Hippocampal formation (tissue), 2 donors: ENCODE data around the gene FFAR3.

Experiments used
- DNase-seq, 2 donors: peaks; one replicate each; lab custom pipeline; 2025; lab: John Stamatoyannopoulos, UW

FFAR3 gene, protein sequence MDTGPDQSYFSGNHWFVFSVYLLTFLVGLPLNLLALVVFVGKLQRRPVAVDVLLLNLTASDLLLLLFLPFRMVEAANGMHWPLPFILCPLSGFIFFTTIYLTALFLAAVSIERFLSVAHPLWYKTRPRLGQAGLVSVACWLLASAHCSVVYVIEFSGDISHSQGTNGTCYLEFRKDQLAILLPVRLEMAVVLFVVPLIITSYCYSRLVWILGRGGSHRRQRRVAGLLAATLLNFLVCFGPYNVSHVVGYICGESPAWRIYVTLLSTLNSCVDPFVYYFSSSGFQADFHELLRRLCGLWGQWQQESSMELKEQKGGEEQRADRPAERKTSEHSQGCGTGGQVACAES

DNA sequence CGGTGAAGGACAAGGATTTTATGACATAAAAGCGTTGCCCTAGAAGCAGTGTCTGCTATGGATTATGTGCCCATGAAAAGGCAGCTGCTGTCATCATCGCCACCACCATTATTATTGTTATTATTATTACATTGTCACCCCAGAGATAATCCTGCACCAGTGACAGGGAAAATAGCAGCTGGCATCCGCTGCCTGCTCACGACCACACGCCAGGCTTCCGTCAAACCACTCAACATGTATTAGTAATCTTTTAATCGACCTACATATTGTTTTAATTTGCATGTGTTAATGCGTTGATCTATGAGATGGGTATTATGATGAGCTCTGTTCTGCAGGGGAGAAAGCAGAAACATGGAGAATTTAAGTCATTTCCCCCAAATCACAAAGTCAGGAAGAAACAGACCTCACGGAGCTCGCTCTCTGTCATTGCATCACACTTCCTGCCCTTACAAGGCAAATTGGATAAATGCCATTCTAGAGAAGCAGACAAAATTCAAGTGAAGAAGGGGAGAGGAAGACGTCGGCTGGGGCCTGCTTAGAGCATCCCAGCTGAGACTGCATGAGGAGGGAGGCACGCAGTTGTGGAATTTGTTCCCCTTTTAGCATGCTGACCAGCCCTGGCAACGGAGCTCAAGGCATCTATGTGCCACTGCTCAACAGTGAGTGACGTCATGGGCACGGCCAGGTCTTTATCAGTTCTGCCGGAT lies at the start of gene FFAR3:
TSS of gene FFAR3 (plus strand) at position 594 of the 707 bp plus-strand sequence. CDS start 431 bp downstream, outside the sequence.
- peak in 1 of 2 donors; percentile 24 for DNase-seq

GRCh38 chr19:35308910-35309309 lies 49.4 kb upstream of the FFAR3 start:
- DNase-seq, result no peak

GRCh38 chr19:35309481-35310279 lies 48.6 kb upstream of the FFAR3 start:
- no peak for DNase-seq

GRCh38 chr19:35310331-35310730 lies 47.9 kb upstream of the FFAR3 start:
- DNase-seq, result no peak

GRCh38 chr19:35310811-35311465 lies 47.3 kb upstream of the FFAR3 start:
- no peak for DNase-seq

DNA sequence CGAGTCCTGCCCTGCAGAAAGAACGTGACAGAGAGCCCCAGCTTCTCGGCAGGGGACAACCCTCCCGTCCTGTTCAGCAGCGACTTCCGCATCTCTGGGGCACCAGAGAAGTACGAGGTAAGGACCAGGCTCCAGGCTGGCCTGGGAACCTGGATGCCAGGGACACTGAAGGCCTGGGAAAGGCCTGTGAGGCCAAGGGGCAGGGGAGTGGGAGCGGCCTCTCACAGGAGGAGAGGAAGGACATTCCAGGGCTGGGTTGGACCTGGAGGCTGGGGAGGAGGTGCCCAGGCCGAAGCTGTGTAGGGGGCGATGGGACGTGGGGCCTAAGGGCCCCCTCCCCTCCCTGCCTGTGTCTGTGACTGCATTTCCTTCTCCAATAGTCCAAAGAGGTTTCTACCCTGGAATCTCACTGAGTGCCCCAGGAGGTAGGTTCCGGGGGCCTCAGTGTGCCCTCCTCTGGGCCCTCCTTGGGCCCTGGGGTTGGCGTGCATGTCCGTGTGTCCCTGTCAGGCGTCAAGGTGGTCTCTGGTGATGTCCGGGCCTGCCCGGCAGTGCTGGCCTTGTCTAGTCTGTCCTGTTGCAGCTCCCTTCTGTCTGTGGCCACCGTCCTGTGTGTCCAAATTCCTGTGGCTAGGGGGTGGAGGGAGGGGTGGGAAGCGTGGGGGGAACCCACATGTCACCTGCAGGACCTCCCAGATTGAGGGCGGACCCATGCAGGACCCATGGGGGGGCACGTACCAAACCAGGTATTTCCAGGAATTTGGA lies 46.2 kb upstream of the FFAR3 start:
- no peak for DNase-seq

DNA sequence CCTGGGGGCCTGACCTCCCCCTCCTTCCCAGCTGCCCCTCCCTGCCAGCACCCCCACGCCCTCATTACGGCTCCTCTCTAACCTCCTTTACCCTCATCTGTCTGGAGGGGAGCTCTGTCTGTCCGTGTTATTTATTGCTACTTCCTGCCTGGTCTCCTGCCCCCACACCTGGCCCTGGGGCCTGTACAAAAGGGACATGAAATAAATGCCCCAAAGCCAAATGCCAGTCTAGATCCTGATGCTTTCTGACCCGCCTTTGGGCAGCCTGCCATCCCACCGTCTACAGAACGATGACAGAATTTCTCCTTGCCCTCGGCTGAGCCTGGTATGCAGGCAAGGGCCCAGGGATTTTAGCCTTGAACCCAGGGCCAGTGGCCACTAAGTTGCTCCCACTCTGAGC lies 44.7 kb upstream of the FFAR3 start:
- DNase-seq, result no peak

DNA sequence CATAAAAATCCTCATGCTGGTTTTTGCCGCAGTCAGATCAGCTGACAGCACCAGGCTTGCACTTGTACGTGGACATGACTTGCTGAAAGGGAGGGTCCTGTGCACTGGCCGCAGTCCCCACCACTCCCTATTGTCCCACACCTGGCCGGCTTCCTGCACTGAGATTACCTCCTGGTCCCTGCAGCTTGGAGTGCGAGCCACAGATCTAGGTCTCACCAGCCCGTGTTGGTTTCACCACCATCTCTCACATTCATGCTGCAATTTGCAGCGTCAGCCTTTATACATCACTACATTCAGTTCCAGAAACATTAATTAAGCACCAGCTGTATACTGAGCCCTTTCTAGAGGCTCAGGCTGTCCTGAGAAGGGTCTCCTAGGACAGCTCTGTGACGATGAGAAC lies 44.2 kb upstream of the FFAR3 start:
- no peak for DNase-seq

DNA sequence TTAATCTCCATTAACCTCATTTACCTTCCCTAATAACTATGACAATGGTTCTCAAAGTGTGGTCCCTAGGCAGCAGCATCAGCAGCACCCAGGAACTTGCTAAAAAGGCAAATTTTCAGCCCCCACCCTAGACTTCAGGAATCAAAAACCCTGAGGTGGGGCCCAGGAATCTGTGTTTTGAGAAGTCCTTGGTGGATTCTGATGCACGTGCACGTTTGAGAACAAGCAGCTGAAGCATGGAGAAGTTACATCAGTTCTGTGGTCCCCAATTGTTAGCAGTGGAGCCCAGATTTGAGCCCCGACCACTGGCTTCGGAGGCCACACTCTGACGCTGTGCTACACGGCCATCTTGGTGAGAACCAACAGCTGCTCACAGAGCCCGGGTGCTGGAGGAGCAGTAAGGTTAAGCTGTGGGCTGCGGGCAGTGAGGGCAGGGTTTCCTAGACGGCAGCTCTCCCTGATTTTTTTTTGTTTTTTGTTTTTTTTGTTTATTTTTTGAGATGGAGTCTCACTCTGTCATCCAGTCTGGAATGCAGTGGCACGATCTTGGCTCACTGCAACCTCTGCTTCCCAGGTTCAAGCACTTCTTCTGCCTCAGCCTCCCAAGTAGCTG lies 43.3 kb upstream of the FFAR3 start:
- DNase-seq, result no peak

DNA sequence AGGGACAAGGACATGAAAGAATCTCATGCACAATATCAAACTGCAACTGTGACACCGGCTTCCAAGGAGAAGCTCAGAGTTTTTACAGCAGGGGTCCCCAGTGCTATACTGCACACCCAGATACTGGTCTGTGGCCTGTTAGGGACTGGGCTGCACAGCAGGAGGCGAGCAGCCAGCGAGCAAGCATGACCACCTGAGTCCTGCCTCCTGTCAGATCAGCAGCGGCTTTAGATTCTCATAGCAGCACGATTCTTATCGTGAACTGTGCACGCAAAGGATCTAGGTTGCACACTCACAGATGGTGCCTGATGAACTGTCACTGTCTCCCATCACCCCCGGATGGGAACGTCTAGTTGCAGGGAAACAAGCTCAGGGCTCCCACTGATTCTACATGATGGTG lies 42.4 kb upstream of the FFAR3 start:
- DNase-seq, result no peak

DNA sequence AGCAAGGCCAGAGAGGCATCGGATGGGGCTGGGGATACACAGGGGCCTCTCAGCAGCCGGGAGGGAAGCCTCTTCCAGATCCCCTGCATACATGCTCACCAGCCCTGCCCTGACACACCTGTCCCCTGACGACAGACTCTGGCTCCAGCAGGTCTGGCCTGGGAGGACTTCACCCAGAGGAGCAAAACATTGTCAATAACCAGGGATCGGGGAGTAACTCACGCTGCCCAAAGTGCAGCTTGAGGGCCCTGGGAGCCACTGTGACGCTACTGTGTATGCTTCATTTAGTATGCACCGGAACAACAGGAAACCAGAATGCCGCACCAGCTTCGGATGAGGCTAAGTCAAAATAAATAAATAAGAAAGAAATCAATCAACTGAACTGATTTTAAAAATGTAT lies 41.7 kb upstream of the FFAR3 start:
- DNase-seq, result no peak

DNA sequence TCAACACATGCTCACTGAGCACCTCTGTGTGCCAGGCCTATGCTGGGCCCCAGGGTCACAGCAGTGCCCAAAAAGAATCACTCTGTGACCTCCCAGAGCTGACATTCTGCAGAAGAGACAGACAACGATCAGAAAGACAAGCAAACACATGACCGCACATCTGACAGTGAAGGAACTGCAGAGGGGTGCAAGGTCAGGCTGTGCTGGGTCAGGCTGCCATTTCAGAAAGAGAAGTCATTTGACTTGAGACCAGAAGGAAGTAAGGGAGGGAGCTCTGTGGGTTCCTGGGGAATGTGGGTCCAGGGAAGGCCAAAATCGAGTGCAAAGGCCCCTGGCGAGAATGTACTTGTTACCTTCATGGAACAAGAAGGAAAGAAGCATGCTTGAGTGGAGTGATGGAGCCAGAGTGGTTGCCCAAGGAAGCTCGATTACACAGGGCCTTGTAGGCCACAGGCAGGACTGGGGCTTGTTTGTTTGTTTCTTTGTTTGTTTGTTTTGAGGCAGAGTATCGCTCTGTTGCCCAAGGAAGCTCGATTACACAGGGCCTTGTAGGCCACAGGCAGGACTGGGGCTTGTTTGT lies 40.7 kb upstream of the FFAR3 start:
- no peak for DNase-seq

DNA sequence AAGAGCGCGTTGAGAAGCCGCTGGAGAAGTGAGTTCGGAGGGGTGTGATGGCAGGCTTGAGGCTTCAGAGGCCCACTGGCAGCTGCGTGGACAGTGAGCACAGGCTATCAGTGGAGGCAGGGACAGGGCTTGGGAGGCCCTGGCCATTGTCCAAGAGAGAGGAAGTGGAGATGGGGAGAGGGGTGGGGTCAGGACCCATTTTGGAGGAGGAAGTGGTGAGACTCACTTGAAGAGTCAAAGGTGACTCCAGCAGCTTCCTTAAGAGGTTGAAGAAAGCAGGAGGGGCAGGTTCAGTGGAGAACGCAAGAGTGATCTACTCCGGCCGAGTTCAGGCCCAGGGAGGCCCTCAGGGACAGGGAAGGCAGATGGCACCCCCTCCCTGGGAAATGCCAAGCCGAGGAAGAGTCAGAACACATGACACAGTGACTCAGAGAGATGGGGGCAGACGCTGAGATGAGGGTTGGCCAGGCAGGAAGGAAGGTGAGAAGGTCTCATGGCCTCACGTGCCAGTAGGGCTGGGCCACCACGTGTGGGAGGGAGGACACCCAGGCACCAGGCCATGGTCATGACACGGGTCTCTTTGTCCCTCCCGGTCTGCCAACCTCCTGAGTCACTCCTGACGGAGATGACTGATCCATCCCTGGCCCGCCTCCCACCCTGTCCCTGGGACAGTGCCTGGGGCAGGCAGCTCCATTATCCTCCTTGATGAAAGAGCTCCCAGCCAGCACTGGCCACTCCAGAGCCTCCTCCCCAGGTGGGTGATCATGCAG lies 39.4 kb upstream of the FFAR3 start:
- peak in 1 of 2 donors; percentile 69 for DNase-seq

DNA sequence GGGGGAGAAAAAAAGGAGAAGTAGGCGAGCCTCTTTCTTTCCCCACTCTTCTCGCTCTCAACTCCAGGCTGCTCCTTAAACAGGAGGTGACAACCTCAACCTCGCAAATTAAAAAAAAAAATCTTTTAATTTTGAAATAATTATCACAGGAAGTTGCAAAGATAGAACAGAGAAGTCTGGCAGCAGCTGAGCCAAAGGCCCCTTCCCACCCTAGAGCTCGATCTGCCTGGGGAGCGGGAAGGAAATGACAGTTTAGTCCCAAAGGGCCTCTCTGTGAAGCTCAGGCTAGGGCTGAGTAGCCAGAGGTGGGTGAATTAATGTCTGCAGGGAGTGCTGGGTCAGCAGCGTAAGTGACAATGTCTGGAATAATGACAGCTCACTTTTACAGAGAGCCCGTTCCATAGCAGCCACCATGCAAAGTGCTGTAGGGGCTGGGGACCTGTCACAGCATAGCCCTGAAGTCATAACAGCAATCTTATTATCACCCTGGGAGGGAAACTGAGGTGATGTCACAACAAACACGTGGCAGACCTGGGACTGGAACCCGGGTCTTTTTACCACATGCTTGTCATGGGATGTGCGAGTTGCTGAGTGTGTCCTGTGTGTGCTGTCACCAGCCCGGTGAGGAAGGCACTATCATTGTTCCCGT lies 38.1 kb upstream of the FFAR3 start:
- no peak for DNase-seq

GRCh38 chr19:35321291-35321690 lies 37.0 kb upstream of the FFAR3 start:
- no peak for DNase-seq

GRCh38 chr19:35322014-35322413 lies 36.2 kb upstream of the FFAR3 start:
- no peak for DNase-seq

DNA sequence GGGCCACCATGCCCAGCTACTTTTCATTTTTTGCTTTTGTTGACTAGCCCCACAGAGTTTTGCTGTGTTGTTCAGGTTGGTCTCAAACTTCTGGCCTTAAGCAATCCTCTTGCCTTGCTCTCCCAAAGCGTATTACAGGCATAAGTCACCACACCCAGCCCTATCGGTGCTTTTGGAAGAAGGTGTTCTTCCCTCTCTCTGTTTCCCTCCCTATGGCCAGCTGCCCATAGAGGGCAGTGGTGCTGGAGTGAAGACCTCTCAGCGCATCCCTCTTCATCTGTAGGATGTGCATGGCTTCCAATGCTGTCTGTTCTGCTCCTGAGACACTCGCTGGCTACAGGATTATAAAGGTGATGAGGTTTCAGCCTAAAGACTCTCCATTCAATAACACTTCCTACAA lies 30.6 kb upstream of the FFAR3 start:
- DNase-seq, result no peak

DNA sequence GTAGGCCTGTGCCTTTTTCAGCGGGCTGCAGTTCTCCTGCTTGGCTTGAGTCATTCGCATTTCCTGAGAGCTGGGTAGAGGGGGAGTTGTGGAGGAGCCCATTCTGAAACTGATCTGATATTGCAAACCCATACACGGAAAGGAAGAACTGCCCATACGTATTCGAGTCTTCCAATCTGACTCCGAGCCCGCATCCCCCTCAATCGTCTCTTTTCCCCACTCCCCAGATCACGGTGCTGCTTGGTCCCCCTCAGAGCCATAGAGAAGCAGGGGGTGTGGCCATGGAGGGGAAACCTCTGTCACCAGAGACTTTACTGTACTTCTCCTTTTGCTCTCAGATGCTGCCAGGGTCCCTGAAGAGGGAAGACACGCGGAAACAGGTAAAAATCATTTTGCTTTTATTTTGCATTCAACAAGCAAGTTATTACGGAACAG lies 29.4 kb upstream of the FFAR3 start, which contains the start of gene CD22:
TSS of gene CD22 (plus strand) at position 337 of the 435 bp plus-strand sequence. CDS start 2,854 bp downstream, outside the sequence.
- DNase-seq, result no peak

GRCh38 chr19:35329323-35329722 lies 28.9 kb upstream of the FFAR3 start:
- no peak for DNase-seq
